GM12801 (cell line): Measurements from ENCODE around the gene SETDB1.
A peak's percentile ranks its signal among the peaks of the same experiment; 100 is the strongest.

Experiments
- TF ChIP-seq, protein P1 (sequence below): IDR thresholded peaks from one replicate; pipeline ENCODE4 v1.5.1; 2011; ENCODE audit warnings: control low read depth; ENCODE audit not compliant: insufficient read length; ENCODE audit errors: extremely low read depth

Gene SETDB1

DNA sequence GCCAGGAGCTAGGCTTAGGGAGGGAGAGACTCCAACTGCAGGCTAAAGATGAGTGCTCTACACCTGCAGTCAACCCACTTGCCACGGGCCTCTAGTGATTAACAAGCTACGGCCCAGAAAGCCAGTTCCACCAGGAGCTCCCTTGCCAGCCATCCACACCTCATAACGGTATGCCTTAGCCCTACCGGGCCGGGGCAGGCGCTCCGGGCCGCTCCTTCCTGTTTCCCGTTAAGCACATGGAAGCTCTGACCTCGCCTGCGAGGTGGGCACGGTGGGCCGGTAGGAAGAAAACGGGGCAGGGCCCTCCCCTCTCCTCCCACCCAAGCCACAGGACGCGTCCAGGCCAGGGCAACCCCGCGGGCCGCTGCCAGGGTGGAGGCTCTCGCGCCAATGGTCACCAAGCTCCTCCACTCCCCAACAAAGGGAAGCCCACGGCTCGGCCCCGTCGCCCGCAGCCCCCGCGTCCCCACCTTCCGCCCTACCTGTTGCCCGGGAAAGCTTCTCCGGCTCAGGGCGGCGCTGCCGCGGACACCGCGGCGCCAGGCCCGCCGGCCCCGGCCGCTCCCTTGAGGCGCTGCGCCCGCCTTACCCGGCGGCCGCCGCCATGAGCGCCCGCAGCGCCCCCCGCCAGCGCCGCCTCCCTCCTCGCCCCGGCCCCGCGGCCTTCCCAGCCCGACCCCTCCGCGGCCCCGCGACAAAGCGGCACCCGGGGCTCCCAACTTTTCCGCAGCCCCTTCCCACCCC is 47.8 kb downstream of the SETDB1 start:
- TF ChIP-seq, protein P1, sequence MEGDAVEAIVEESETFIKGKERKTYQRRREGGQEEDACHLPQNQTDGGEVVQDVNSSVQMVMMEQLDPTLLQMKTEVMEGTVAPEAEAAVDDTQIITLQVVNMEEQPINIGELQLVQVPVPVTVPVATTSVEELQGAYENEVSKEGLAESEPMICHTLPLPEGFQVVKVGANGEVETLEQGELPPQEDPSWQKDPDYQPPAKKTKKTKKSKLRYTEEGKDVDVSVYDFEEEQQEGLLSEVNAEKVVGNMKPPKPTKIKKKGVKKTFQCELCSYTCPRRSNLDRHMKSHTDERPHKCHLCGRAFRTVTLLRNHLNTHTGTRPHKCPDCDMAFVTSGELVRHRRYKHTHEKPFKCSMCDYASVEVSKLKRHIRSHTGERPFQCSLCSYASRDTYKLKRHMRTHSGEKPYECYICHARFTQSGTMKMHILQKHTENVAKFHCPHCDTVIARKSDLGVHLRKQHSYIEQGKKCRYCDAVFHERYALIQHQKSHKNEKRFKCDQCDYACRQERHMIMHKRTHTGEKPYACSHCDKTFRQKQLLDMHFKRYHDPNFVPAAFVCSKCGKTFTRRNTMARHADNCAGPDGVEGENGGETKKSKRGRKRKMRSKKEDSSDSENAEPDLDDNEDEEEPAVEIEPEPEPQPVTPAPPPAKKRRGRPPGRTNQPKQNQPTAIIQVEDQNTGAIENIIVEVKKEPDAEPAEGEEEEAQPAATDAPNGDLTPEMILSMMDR, result no peak

DNA sequence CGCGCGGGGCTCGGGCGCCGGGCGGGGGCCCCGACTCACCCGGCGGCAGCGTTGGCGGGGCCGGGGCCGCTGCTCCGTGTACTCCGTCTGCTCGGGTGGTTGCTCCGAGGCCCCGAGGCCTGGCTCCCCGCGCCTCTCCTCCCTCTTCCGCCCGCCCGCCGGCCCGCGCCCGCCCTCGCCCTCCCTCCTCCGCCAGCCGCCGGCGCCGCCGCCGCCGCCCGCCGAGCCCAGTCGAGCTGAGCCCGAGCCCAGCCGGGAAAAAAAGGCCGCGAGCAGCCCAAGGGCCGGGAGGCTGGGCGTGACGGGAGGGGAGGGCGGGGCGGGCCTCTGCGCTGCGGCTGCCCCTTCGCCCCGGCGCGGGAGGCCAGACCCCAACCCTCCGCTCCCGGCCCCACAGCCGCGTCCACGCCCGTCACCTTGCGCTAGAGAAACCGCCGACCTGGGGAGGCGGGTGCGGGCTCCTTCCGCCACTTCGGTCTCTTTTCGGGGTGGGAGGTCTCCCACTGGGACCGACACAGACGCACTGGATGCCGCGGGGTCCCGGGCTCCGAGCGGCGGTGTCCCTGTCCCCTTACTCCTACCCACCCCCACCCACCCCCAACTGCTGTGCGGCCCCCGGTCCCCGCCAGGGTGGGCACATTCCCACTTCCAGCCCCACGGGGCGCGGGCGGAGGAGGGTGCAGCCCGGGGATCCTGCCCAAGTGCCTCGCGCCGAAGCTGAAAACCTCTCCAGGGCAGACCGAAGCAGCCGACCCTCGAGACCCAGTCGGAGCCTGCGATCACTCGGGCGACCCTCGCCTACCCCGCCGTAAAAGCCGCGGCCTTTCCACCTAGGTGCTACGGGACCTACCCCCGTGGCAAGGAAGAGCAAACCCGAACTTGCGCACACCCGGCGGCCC is 48.7 kb downstream of the SETDB1 start, which contains the start of gene CERS2:
Gene CERS2, minus strand, starts transcription at position 256 of the 899 bp plus-strand sequence. CDS start 5,745 bp downstream, outside the sequence.
- TF ChIP-seq, protein P1, result no peak

GRCh38 chr1:150976401-150976821 is 50.2 kb downstream of the SETDB1 start:
- TF ChIP-seq, protein P1, result no peak

DNA sequence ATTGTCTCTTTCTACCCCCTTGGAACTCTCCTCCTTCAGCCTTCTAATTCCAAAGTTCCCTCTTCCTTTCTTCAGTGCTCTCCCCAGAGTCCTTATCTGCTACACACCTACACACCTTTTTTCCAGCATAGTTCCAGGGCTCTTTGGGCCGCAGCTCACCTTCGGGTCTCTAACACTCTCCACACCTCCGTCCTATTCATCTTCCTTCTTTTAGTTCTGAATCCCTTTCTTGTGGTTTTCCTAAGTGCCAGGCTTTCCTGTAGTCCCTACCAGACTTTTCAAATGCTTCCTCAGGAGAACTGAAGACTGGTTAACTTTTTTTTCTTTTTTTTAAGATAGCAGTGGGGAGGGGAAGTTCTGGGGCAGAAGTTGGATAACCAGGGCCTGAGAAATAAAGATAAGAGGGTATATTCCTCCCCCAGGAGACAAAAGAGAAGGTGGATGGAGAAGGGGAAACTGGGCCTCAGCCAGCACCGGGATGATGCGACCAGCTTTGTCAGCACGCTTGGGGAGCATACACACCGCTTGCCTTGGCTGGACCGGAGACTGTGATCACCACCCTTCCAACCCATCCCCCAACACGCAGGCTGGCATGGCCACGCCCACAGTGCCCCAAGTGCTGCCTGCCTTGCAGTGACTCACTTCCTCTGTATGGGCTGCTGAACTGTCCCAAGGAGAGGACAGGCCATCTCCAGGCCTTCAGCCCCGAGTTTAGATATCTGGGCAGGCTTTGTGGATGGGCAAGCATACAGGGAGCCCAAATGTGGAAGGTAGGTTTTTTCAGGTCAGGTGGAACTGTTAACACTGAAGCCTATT is 50.9 kb downstream of the SETDB1 start:
- TF ChIP-seq, protein P1, result no peak

GRCh38 chr1:150979092-150980056 is 53.2 kb downstream of the SETDB1 start:
- TF ChIP-seq, protein P1, result peak; percentile 97

GRCh38 chr1:150981177-150981804 is 55.1 kb downstream of the SETDB1 start:
- TF ChIP-seq, protein P1, result no peak
